IMR-90 (cell line): ENCODE results near the gene CAPZA1. TPM values are rescaled to one million over a fixed set of nuclear protein-coding genes. Genes with fewer than 3 reads are reported as not detected.

Experiments
- ATAC-seq: fragments of 200-7000 bp; cut with Tn5 transposase; 2 replicates; pipeline ENCODE4 v1.9.1; 2020; ENCODE audit warnings: low read depth, mild to moderate bottlenecking, moderate library complexity
- BruUV-seq: library from RNA; stranded (reverse); fragments of 400-500 nt; replicated peaks from 2 replicates; lab custom pipeline; 2021; lab: Mats Ljungman, UMichigan
- CTCF ChIA-PET: fragments of 300-600 bp; formaldehyde crosslinking; extraction: SDS; loops from one replicate; lab custom pipeline; 2021; ENCODE audit warnings: antibody characterized with exemption; lab: Yijun Ruan, JAX
- POLR2A ChIA-PET: fragments of 300-600 bp; sonication (Branson Sonifier 250); formaldehyde crosslinking; loops from one replicate; lab custom pipeline; 2022; ENCODE audit warnings: antibody characterized with exemption; ENCODE audit not compliant: unreplicated experiment; lab: Charles Lee
- DNase-seq: peaks from one replicate; pipeline ENCODE4 v3.0.0; 2013
- H2AFZ ChIP-seq: replicated peaks from 2 replicates; pipeline ENCODE3; 2013; ENCODE audit warnings: low read length, mild to moderate bottlenecking; ENCODE audit not compliant: poor library complexity
- H2AK5ac ChIP-seq: 2 replicates; pipeline ENCODE4 v1.6.1; 2013; ENCODE audit warnings: low read depth, low read length, inconsistent platforms
- H2AK9ac ChIP-seq: replicated peaks from 2 replicates; pipeline ENCODE3; 2013; ENCODE audit warnings: mild to moderate bottlenecking, low read depth, low read length, moderate library complexity; ENCODE audit not compliant: poor library complexity
- H2BK120ac ChIP-seq: 2 replicates; pipeline ENCODE4 v1.6.1; 2013; ENCODE audit warnings: low read depth, low read length, inconsistent platforms
- H2BK15ac ChIP-seq: 3 replicates; pipeline ENCODE4 v1.6.1; 2013; ENCODE audit warnings: low read depth, low read length, inconsistent platforms
- H2BK20ac ChIP-seq: 2 replicates; pipeline ENCODE4 v1.6.1; 2013; ENCODE audit warnings: low read depth, mild to moderate bottlenecking, inconsistent platforms, low read length, moderate library complexity
- H2BK5ac ChIP-seq: 2 replicates; pipeline ENCODE4 v1.6.1; 2013; ENCODE audit warnings: mild to moderate bottlenecking, low read depth, low read length, inconsistent platforms; ENCODE audit not compliant: poor library complexity, severe bottlenecking
- H3K14ac ChIP-seq: replicated peaks from 2 replicates; pipeline ENCODE4 v1.6.1; 2013; ENCODE audit warnings: low read depth, low read length, inconsistent platforms
- H3K18ac ChIP-seq: 2 replicates; pipeline ENCODE4 v1.6.1; 2013; ENCODE audit warnings: low read depth, low read length, control low read depth
- H3K23ac ChIP-seq: 2 replicates; pipeline ENCODE4 v1.6.1; 2013; ENCODE audit warnings: low read depth, low read length, inconsistent platforms
- H3K27ac ChIP-seq: 2 replicates; pipeline ENCODE4 v1.5.1; 2013; ENCODE audit warnings: mild to moderate bottlenecking, control low read depth, low read length; ENCODE audit not compliant: insufficient read depth
- H3K27me3 ChIP-seq: 2 replicates; pipeline ENCODE4 v1.6.1; 2013; ENCODE audit warnings: low read length; ENCODE audit not compliant: control insufficient read depth, insufficient read depth
- H3K36me3 ChIP-seq: 2 replicates; pipeline ENCODE4 v1.6.1; 2013; ENCODE audit warnings: low read length, mixed read lengths; ENCODE audit not compliant: control insufficient read depth, insufficient read depth
- H3K4ac ChIP-seq: 2 replicates; pipeline ENCODE4 v1.6.1; 2013; ENCODE audit warnings: low read depth, low read length, inconsistent platforms
- H3K4me1 ChIP-seq: 2 replicates; pipeline ENCODE4 v1.6.1; 2013; ENCODE audit warnings: low read length, mixed read lengths; ENCODE audit not compliant: control insufficient read depth, insufficient read depth
- H3K4me2 ChIP-seq: 2 replicates; pipeline ENCODE4 v1.6.1; 2013; ENCODE audit warnings: low read depth, mild to moderate bottlenecking, control low read depth, low read length, moderate library complexity
- H3K4me3 ChIP-seq: 2 replicates; pipeline ENCODE4 v1.5.1; 2013; ENCODE audit warnings: low read depth, mild to moderate bottlenecking, control low read depth, low read length, moderate library complexity; ENCODE audit not compliant: insufficient read depth
- H3K56ac ChIP-seq: 2 replicates; pipeline ENCODE4 v1.6.1; 2013; ENCODE audit warnings: low read length, inconsistent platforms; ENCODE audit not compliant: insufficient read depth; ENCODE audit errors: extremely low read depth
- H3K79me1 ChIP-seq, 2 experiments: 2 replicates each; pipeline ENCODE4 v1.6.1; 2013; ENCODE audit warnings: low read length in 2 of 2, inconsistent platforms in 1 of 2, low read depth in 1 of 2
- H3K9ac ChIP-seq: 2 replicates; pipeline ENCODE4 v1.6.1; 2013; ENCODE audit warnings: low read depth, low read length, control low read depth
- H3K9me1 ChIP-seq: 2 replicates; pipeline ENCODE4 v1.6.1; 2013; ENCODE audit warnings: low read length, inconsistent platforms; ENCODE audit not compliant: insufficient read depth
- H3K9me3 ChIP-seq: 2 replicates; pipeline ENCODE4 v1.6.1; 2013; ENCODE audit warnings: low read length; ENCODE audit not compliant: control insufficient read depth, insufficient read depth
- H4K20me1 ChIP-seq: 2 replicates; pipeline ENCODE4 v1.6.1; 2013; ENCODE audit warnings: low read length, inconsistent platforms; ENCODE audit not compliant: insufficient read depth
- H4K5ac ChIP-seq: 2 replicates; pipeline ENCODE4 v1.6.1; 2013; ENCODE audit warnings: mild to moderate bottlenecking, low read depth, low read length, control low read depth
- H4K8ac ChIP-seq, 2 experiments: 2 replicates each; pipeline ENCODE4 v1.6.1; 2013; ENCODE audit warnings: low read depth in 2 of 2, low read length in 2 of 2, control low read depth in 1 of 2, inconsistent platforms in 1 of 2
- H4K91ac ChIP-seq: 2 replicates; pipeline ENCODE4 v1.6.1; 2013; ENCODE audit warnings: low read depth, low read length, inconsistent platforms; ENCODE audit not compliant: insufficient read depth
- BHLHE40 ChIP-seq: fragments of 150-350 bp; IDR thresholded peaks from 2 replicates; pipeline ENCODE4 v1.6.1; 2016; ENCODE audit warnings: mild to moderate bottlenecking, low read depth, low read length
- CHD1 ChIP-seq: IDR thresholded peaks from 2 replicates; pipeline ENCODE4 v1.6.1; 2012; ENCODE audit warnings: low read depth, low read length, improper control_type of control experiment
- MAFK ChIP-seq: IDR thresholded peaks from 2 replicates; pipeline ENCODE4 v1.6.1; 2012; ENCODE audit warnings: low read depth, low read length, improper control_type of control experiment
- MXI1 ChIP-seq: IDR thresholded peaks from 2 replicates; pipeline ENCODE4 v1.6.1; 2012; ENCODE audit warnings: low read depth, mild to moderate bottlenecking, low read length, moderate library complexity, borderline replicate concordance
- NFE2L2 ChIP-seq: fragments of 150-350 bp; IDR thresholded peaks from 2 replicates; pipeline ENCODE4 v1.6.1; 2016; ENCODE audit warnings: low read depth, mild to moderate bottlenecking, low read length
- POLR2A ChIP-seq: IDR thresholded peaks from 2 replicates; pipeline ENCODE4 v1.6.1; 2012; ENCODE audit warnings: mild to moderate bottlenecking, low read depth, low read length
- RAD21 ChIP-seq: IDR thresholded peaks from 2 replicates; pipeline ENCODE4 v1.6.1; 2012; ENCODE audit warnings: low read length, improper control_type of control experiment
- RCOR1 ChIP-seq: IDR thresholded peaks from 2 replicates; pipeline ENCODE4 v1.6.1; 2012; ENCODE audit warnings: mild to moderate bottlenecking, low read length, improper control_type of control experiment; ENCODE audit not compliant: insufficient replicate concordance
- RFX5 ChIP-seq: IDR thresholded peaks from 2 replicates; pipeline ENCODE4 v1.8.0; 2012; ENCODE audit warnings: low read depth, mild to moderate bottlenecking, low read length, moderate library complexity
- SMC3 ChIP-seq: fragments of 150-350 bp; IDR thresholded peaks from 2 replicates; pipeline ENCODE4 v1.6.1; 2016; ENCODE audit warnings: low read depth, mild to moderate bottlenecking, antibody characterized with exemption, low read length, moderate library complexity
- WGBS, 2 experiments: methylation state at CpG; one replicate each; pipeline versions ENCODE4 v1.1.5 to v1.1.7; 2013; ENCODE audit warnings: missing lambda C conversion rate in 2 of 2; ENCODE audit not compliant: insufficient read length in 1 of 2; ENCODE audit errors: extremely low coverage in 2 of 2; 5-methylcytosine and 5-hydroxymethylcytosine counted together
- dilution Hi-C: fragments of 300-500 bp; cut with HindIII; formaldehyde crosslinking; loops from one replicate; pipeline ENCODE4 v1.14.3; 2018; ENCODE audit warnings: low sequenced_read_pairs; ENCODE audit not compliant: unreplicated experiment
- in situ Hi-C: fragments of 300-500 bp; cut with MboI; formaldehyde crosslinking; loops from 3 replicates; pipeline ENCODE4 v1.14.3; 2019; ENCODE audit warnings: low sequenced_read_pairs, inconsistent platforms, mixed read lengths
- intact Hi-C: fragments of 100-400 bp; cut with micrococcal nuclease; formaldehyde crosslinking; loops from 2 replicates; pipeline ENCODE4 v1.10.0; 2022
- polyA plus RNA-seq, 3 experiments: library from polyadenylated mRNA; depleted of rRNA; stranded (reverse); fragments of >200 nt; gene quantifications; 2 replicates each; pipeline ENCODE4 v1.2.3, GENCODE V29; 2012; ENCODE audit warnings: low replicate concordance in 1 of 3
- total RNA-seq: library from RNA; depleted of rRNA; stranded (reverse); fragments of >200 nt; gene quantifications from 2 replicates; pipeline ENCODE4 v1.2.3, GENCODE V29; 2012
- TF ChIP-seq, protein P1 (sequence below): fragments of 150-350 bp; IDR thresholded peaks from 2 replicates; pipeline ENCODE4 v1.6.1; 2017; ENCODE audit warnings: mild to moderate bottlenecking, antibody characterized with exemption, low read length, low read depth
- TF ChIP-seq, protein P2 (sequence below): fragments of 150-350 bp; IDR thresholded peaks from 2 replicates; pipeline ENCODE4 v1.6.1; 2016; ENCODE audit warnings: low read depth, mild to moderate bottlenecking, low read length, moderate library complexity, borderline replicate concordance

CAPZA1 gene
- total and polyA plus RNA-seq, 2 of the 4 experiments (the other 2 are of a cell fraction) = 108 to 262 TPM

DNA sequence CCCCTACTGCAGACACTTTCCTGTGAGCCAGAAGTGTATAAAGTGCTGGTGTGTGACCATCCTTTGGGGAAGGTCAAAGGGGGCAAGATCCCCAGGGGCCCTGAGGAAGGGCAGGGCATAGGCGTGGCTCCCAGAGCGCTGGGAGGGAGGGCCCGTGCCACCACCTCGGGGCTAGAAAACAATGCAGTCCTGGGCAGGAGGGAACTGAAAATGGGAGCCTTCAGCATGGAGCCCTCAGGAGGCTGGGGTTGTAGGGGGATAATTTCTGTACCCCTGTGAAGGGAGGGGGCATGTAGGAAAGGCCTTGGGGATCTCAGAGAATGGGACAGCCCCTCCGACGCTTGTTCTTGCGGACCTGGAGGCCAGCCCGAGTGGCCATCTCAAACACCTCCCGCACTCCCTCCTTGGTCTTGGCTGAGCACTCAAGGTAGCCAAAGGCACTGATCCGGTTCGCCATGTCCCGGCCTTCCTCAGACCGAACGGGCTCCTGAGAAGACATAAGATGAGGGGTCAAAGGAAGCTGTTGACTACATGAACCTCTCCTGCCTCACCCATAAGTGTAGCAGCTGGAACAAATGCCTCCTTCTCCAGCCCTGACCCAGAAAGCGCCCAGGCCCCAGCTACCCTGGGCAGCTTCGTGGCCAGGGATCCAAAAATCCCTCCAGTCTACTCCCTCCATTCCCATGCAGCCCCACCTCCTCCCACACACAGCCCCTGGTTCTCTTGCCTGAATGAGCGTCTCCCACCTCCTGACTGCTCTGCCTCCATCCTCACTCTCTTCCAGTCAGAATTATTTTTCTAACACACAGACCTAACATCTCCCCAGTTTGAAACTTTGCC is 81.8 kb downstream of the CAPZA1 start (continued):
- TF ChIP-seq, protein P1, sequence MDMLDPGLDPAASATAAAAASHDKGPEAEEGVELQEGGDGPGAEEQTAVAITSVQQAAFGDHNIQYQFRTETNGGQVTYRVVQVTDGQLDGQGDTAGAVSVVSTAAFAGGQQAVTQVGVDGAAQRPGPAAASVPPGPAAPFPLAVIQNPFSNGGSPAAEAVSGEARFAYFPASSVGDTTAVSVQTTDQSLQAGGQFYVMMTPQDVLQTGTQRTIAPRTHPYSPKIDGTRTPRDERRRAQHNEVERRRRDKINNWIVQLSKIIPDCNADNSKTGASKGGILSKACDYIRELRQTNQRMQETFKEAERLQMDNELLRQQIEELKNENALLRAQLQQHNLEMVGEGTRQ = no peak
- no peak for TF ChIP-seq RAD21
- TF ChIP-seq BHLHE40 = no peak

DNA sequence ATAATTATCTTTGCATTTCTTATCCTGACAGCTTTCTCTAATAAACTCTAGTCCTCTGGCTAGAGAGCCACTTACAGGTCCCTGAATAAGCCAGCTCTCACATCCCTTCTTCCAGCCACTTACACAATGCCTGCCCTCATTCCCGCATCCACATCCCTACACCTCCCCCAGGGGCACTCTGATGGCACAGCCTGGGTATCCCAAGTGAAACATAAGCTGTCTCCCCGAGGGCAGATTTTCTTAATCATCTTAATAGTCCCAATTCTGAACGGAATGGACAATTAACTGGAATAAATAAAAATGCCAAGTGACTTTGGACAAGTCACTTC is 82.4 kb downstream of the CAPZA1 start:
- Histone ChIP-seq H3K4me3 (no peak overlapping the region), H4K91ac (no peak overlapping the region), H4K8ac (no peak overlapping the region), H3K27me3 (no peaks in the 10 kb centered on the region), H4K20me1 (peaks cover 51% of the 10 kb centered on the region), H3K14ac (no peak overlapping the region; the same call in 1 of the 2 replicates), H3K36me3 (peaks cover 47% of the 10 kb centered on the region), H3K27ac (no peak overlapping the region), H3K9ac (no peak overlapping the region), H2BK120ac (no peak overlapping the region), H3K79me1 (peaks cover 7 to 68% of the 10 kb centered on the region in 2 experiments; a peak in 3 of 4 replicates), H3K4me2 (no peak overlapping the region), H3K9me1 (peaks cover 20% of the 10 kb centered on the region), H3K23ac (peak overlapping the region; percentile 17; the same call in 1 of the 2 replicates), H3K4me1 (peaks cover 31% of the 10 kb centered on the region), H2BK15ac (no peak overlapping the region), H2AFZ (no peak overlapping the region), H3K18ac (no peak overlapping the region), H2AK5ac (peak overlapping the region; percentile 56; the same call in 1 of the 2 replicates), H2AK9ac (no peak overlapping the region), H3K4ac (no peak overlapping the region), H2BK20ac (no peak overlapping the region), H4K5ac (no peak overlapping the region), H2BK5ac (no peak overlapping the region), H3K9me3 (no peaks in the 10 kb centered on the region), H3K56ac (no peak overlapping the region)
- no peak for DNase-seq
- dilution Hi-C loops = no loop called here
- 100% methylated on average over 1 of the region's 3 CpGs; no CpG with 5 or more reads in 1 of the 2 experiments for WGBS, 2 experiments
- intact Hi-C loops = loop anchor here (10.0 kb wide), 1 partner anchor 237 kb away; no protein-coding TSS in a partner anchor
- ChIA-PET CTCF (interaction anchor here (0.9 kb wide), 1 partner anchor 28 kb away, joined by 5 read pairs; the partner anchor contains the start of gene MOV10), POLR2A (interaction anchor here (0.7 kb wide), 1 partner anchor 308 kb away, joined by 3 read pairs; no protein-coding TSS in a partner anchor)
- TF ChIP-seq POLR2A = no peak
- TF ChIP-seq RCOR1 = no peak
- TF ChIP-seq NFE2L2 = no peak
- no peak for TF ChIP-seq RAD21
- TF ChIP-seq MXI1 = no peak
- no peak for TF ChIP-seq MAFK
- TF ChIP-seq CHD1 = no peak
- TF ChIP-seq, protein P1 = no peak
- TF ChIP-seq, protein P2, sequence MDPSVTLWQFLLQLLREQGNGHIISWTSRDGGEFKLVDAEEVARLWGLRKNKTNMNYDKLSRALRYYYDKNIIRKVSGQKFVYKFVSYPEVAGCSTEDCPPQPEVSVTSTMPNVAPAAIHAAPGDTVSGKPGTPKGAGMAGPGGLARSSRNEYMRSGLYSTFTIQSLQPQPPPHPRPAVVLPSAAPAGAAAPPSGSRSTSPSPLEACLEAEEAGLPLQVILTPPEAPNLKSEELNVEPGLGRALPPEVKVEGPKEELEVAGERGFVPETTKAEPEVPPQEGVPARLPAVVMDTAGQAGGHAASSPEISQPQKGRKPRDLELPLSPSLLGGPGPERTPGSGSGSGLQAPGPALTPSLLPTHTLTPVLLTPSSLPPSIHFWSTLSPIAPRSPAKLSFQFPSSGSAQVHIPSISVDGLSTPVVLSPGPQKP = no peak
- no peak for TF ChIP-seq SMC3
- TF ChIP-seq RFX5 = no peak
- in situ Hi-C loops = loop anchor here (10.0 to 25.0 kb wide), 2 partner anchors 197 to 985 kb away; partner anchors contain the start of gene WNT2B
- no peak for ATAC-seq
- BruUV-seq = no TSS peak
